ENCODE results near the gene RUNX1. TPM values are rescaled to one million over a fixed set of nuclear protein-coding genes. Genes with fewer than 3 reads are reported as not detected.
A peak's percentile ranks its signal among the peaks of the same experiment; 100 is the strongest.

Gene RUNX1
- total RNA-seq, 1 donor from 2014 or later = 100 TPM

DNA sequence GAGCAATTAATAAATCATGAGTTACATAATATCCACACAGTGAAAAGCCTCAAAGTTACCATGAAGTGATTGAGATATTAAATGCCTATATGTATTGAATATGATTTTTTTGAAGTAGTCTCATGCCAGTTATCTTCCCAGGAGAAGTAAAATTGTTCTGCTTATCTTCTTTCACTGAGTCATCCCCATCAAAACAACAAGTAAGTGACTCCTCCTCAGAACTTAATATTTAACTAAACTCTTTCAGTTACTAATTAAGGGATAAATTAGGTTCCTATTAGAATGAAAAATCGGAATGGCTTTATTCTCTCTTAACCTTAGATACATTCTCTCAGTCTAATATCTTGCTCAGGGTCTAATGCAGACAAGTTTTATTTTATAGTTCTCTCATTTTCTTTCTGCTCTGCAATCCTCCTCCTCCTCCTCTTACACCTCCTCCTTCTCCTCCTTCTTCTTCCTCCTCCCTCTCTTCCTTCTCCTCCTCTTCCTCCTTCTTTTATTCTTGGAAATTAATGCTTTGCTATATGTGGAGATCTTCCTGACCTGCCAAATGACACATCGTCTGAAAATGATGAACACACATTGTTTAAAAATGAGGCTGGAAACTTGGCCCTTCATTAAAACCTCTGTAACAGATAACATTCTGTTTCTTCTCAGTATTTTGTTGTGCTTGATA, 110.9 kb downstream of the RUNX1 start:
- peak overlapping the region; percentile 35 for H3K27ac Mint-ChIP-seq
- intact Hi-C loops (cut with micrococcal nuclease) = no loop called here
- H3K36me3 Mint-ChIP-seq (ENCODE audit: low read depth) = peaks cover 7% of the 10 kb centered on the region
- H3K4me3 Mint-ChIP-seq = no peak overlapping the region
- DNase-seq = no peak
- H3K4me1 Mint-ChIP-seq = peaks cover 80% of the 10 kb centered on the region
- H3K9me3 Mint-ChIP-seq = no peaks in the 10 kb centered on the region
- H3K27me3 Mint-ChIP-seq = no peaks in the 10 kb centered on the region

DNA sequence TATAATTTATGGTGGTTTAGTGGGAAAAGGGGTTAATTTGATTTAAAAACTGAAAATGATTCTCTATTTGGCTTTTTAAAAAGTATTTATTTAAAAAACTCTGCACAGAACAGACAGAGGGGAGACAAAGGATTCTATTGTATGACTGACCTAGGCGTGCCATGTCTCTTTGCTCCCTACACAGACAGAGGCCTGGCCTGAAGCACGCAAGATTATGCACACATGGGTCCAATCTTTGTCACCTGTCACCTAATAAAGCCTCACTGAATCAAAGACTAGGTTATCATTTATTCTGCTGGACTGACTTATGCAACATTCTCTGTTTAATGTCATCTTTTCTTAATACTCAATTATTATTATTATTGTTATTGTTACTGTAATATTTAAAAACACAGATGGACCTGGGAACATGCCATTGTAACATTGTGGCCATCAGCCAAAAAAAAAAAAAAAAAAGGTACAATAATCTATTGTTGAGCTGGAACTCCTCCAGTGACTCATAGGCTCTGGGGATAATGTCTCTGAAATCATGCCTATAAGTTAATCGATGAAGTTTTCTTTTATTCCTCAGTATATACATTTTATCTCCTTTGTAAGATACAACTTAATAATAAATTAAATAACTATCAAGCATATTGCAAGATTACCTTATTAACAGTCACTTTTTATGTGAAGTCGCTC, 112.1 kb downstream of the RUNX1 start:
- Mint-ChIP-seq H3K36me3 (ENCODE audit: low read depth) (peaks cover 7% of the 10 kb centered on the region), H3K9me3 (no peaks in the 10 kb centered on the region), H3K4me3 (peak overlapping the region; percentile 70), H3K27me3 (no peaks in the 10 kb centered on the region), H3K27ac (peak overlapping the region; percentile 57), H3K4me1 (peaks cover 79% of the 10 kb centered on the region)
- DNase-seq = no peak
- intact Hi-C loops (cut with micrococcal nuclease) = no loop called here

DNA sequence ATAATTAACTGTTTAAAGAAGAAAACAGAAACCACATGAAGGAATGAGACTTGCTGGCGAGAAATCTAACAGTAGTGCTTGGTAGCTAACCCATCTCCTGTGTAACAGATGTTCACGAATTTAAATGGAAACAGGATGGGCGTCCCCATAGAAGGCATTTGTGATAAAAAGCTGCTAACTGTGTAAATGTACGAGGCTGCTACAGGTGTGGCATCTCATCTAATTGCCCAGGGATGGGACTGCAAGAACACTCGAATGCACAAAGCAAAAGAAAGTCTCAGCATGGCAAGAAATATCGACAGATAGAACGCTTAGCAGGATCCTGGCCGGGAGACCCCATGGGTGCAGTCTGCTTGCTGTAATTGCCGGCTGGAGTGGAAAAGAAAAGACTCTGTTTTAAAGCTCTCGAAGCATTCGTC, 112.7 kb downstream of the RUNX1 start:
- H3K4me3 Mint-ChIP-seq = peak overlapping the region; percentile 70
- H3K4me1 Mint-ChIP-seq = peaks cover 81% of the 10 kb centered on the region
- peaks cover 10% of the 10 kb centered on the region for H3K36me3 Mint-ChIP-seq (ENCODE audit: low read depth)
- H3K27me3 Mint-ChIP-seq = no peaks in the 10 kb centered on the region
- H3K27ac Mint-ChIP-seq = peak overlapping the region; percentile 85
- DNase-seq = peak; percentile 72
- peaks cover 3% of the 10 kb centered on the region for H3K9me3 Mint-ChIP-seq
- intact Hi-C loops (cut with micrococcal nuclease) = no loop called here

DNA sequence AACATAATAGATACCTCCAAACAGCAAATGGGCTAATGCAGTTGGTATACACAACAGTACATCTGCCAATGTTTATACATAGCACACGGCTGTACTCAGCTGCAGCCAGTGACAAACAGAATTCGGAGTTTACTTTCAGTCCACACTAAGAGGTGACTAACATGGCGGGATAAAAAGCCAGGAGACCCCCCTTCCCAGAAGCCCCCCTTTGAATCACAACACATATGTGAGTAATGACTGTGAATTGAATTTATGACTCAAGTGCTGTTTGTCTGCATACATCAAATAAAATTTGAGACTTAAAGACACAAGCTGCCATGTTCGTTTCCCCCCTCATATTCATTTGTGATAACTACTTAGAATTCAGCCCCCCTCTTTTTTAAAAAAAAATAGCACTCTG, 113.2 kb downstream of the RUNX1 start:
- Mint-ChIP-seq H3K27ac (peak overlapping the region; percentile 85), H3K27me3 (no peaks in the 10 kb centered on the region)
- no peak for DNase-seq

DNA sequence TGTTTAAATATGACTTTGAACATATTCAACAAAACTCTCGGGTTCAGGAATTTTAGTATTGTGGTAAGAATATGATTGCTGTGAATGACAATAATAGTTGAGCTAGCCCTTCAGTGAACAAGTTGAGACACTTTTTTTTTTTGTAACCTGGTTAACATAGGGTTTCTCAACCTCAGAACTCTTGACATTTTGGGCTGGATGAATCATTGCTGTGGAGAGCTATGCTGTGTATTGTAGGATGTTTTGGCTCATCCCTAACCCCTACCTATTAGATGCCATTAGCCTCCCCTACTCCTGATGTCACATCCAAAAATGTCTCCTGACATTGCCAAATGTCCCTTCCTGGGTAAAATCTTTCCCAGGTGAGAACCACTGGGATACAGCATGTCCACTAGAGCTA, 113.7 kb downstream of the RUNX1 start:
- Mint-ChIP-seq H3K9me3 (peaks cover 3% of the 10 kb centered on the region), H3K36me3 (ENCODE audit: low read depth) (peaks cover 5% of the 10 kb centered on the region), H3K27me3 (no peaks in the 10 kb centered on the region), H3K4me1 (peaks cover 78% of the 10 kb centered on the region), H3K27ac (peak overlapping the region; percentile 85), H3K4me3 (peak overlapping the region; percentile 70)
- no peak for DNase-seq
- intact Hi-C loops (cut with micrococcal nuclease) = loop anchor here (1.0 to 2.0 kb wide), 3 partner anchors 8 to 51 kb away; no protein-coding TSS in a partner anchor

More for the DNA sequence above, 113.2 kb downstream of the RUNX1 start:
- H3K4me1 Mint-ChIP-seq = peaks cover 78% of the 10 kb centered on the region
- peaks cover 3% of the 10 kb centered on the region for H3K9me3 Mint-ChIP-seq
- peaks cover 8% of the 10 kb centered on the region for H3K36me3 Mint-ChIP-seq (ENCODE audit: low read depth)
- intact Hi-C loops (cut with micrococcal nuclease) = loop anchor here (1.0 to 2.0 kb wide), 3 partner anchors 7 to 51 kb away; no protein-coding TSS in a partner anchor
- H3K4me3 Mint-ChIP-seq = peak overlapping the region; percentile 70

DNA sequence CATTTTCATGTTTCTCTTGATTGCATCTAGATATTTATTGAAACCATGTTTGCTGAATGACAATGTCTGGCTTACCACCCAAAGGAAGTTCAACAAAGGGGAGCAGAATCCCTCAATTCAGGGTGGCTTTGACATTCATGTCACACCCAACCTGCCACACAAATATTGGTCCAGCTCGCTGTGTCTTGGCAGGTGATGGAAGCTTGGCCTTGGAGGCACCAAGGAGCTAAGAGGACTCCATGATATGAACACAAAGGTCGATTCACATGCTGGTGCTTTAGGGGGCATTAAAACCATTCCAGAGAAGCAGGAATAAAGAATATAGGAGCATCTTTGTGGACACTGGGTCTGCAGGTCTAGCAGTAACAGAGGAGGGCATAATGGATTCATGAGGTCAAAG, 114.8 kb downstream of the RUNX1 start:
- Mint-ChIP-seq H3K27me3 (no peaks in the 10 kb centered on the region), H3K4me1 (peaks cover 70% of the 10 kb centered on the region), H3K4me3 (peak overlapping the region; percentile 78), H3K27ac (peak overlapping the region; percentile 85), H3K36me3 (ENCODE audit: low read depth) (peaks cover 5% of the 10 kb centered on the region), H3K9me3 (peaks cover 3% of the 10 kb centered on the region)
- intact Hi-C loops (cut with micrococcal nuclease) = loop anchor here (2.0 to 5.0 kb wide), 3 partner anchors 33 to 52 kb away; no protein-coding TSS in a partner anchor
- DNase-seq = peak; percentile 67

DNA sequence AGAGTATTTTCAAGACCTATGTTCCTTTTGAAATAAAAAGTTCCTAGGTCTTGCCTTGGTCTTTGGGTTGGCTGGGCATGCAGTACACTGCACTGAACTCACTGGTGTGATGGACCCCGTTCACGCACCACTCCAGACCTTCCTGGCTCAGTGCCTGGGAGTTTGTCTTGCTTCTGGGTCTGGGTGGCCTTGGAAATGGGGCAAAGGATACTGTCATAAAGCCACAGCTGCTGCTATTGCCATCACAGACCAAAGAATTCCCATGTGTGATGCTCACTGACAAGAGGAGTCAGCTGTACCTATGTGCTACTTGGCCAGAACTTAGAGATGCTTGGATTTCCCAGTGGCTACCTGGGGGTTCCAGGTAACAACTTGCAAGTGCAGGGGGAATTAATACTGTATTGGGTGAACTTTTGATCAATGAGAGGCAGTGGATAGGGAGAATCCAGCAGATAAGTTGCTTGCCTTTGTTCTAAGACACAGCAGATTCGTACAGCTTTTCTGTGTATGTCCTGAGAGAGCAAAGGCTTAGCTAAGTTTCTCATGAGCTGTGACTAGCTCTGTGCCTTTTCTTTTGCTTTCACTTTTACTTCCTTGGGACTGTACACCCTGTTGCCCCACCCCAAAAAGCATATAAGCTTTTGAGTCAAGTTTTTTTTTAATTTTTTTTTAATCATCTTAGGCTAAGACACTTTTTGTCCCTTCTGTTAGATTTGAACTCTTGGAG, 115.3 kb downstream of the RUNX1 start:
- H3K4me3 Mint-ChIP-seq = peak overlapping the region; percentile 78
- H3K4me1 Mint-ChIP-seq = peaks cover 72% of the 10 kb centered on the region
- peak overlapping the region; percentile 85 for H3K27ac Mint-ChIP-seq
- H3K36me3 Mint-ChIP-seq (ENCODE audit: low read depth) = peaks cover 10% of the 10 kb centered on the region
- intact Hi-C loops (cut with micrococcal nuclease) = loop anchor here (2.0 to 5.0 kb wide), 3 partner anchors 34 to 53 kb away; no protein-coding TSS in a partner anchor
- no peaks in the 10 kb centered on the region for H3K27me3 Mint-ChIP-seq
- DNase-seq = peak; percentile 83
- peaks cover 3% of the 10 kb centered on the region for H3K9me3 Mint-ChIP-seq

DNA sequence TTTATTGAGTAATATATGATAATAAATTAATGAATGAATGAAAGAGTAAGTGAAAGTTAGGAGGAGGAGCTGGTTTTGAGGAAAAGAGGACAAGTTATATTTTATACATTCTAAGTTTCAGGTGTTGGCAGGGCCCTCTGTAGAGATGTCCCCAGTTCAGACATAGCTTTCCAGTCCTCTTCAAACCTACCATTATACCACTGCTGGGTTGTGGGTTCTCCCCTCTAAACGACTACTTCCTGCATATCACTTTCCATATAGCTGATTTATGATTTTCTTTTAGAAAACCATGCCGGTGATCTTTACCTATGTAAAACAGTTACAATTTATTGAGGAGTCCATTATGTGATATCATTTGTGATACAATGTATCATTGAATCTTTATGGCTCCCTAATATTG, 116.9 kb downstream of the RUNX1 start:
- peaks cover 15% of the 10 kb centered on the region for H3K36me3 Mint-ChIP-seq (ENCODE audit: low read depth)
- peaks cover 3% of the 10 kb centered on the region for H3K9me3 Mint-ChIP-seq
- no peaks in the 10 kb centered on the region for H3K27me3 Mint-ChIP-seq
- no peak for DNase-seq
- intact Hi-C loops (cut with micrococcal nuclease) = loop anchor here (5.0 kb wide), 1 partner anchor 35 kb away; no protein-coding TSS in a partner anchor
- H3K4me3 Mint-ChIP-seq = peak overlapping the region; percentile 1
- peaks cover 61% of the 10 kb centered on the region for H3K4me1 Mint-ChIP-seq
- H3K27ac Mint-ChIP-seq = no peak overlapping the region

DNA sequence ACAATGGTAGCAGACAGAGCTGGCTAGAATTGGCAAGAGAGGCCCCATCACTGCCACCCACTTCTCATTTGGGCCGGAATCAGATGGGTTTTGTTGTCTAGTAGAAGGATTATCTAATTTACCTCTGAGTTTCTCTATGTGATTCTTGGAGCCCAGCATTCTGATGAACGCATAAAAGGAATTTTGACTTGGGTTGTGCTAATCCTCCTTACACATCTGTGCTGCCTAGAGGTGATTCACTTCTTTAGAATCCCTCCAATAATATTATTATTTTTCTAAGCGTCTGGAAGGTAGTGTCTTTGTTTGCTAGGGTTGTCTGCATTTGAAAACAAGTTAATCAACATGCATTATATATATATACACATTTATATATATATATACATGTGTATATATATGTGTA, 118.1 kb downstream of the RUNX1 start:
- intact Hi-C loops (cut with micrococcal nuclease) = loop anchor here (5.0 kb wide), 1 partner anchor 36 kb away; no protein-coding TSS in a partner anchor
- H3K4me1 Mint-ChIP-seq = peaks cover 57% of the 10 kb centered on the region
- no peak for DNase-seq
- H3K27me3 Mint-ChIP-seq = no peaks in the 10 kb centered on the region
- H3K4me3 Mint-ChIP-seq = no peak overlapping the region
- no peak overlapping the region for H3K27ac Mint-ChIP-seq
- H3K9me3 Mint-ChIP-seq = peaks cover 3% of the 10 kb centered on the region
- peaks cover 21% of the 10 kb centered on the region for H3K36me3 Mint-ChIP-seq (ENCODE audit: low read depth)

DNA sequence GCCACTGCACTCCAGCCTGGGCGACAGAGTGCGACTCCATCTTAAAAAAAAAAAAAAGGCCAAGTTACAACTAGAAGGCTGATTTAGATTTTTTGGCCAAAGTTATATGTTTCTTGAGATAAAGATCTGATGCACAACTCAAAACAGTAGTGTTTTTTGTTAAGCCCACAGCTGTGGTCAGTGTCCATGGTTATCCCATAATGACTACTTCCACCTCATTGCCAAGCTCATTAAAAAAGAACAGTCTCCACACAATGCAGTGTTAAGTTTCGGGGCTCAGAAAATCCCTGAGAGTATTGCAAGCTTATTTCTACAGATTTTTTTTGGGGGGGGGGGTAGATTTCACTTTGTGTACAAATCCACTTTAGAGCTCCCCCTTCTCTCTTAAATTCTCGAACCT, 120.5 kb downstream of the RUNX1 start:
- DNase-seq = no peak
- H3K4me1 Mint-ChIP-seq = peaks cover 46% of the 10 kb centered on the region
- no peaks in the 10 kb centered on the region for H3K27me3 Mint-ChIP-seq
- H3K27ac Mint-ChIP-seq = no peak overlapping the region
- H3K9me3 Mint-ChIP-seq = peaks cover 19% of the 10 kb centered on the region
- H3K4me3 Mint-ChIP-seq = no peak overlapping the region
- peaks cover 36% of the 10 kb centered on the region for H3K36me3 Mint-ChIP-seq (ENCODE audit: low read depth)
- intact Hi-C loops (cut with micrococcal nuclease) = no loop called here

DNA sequence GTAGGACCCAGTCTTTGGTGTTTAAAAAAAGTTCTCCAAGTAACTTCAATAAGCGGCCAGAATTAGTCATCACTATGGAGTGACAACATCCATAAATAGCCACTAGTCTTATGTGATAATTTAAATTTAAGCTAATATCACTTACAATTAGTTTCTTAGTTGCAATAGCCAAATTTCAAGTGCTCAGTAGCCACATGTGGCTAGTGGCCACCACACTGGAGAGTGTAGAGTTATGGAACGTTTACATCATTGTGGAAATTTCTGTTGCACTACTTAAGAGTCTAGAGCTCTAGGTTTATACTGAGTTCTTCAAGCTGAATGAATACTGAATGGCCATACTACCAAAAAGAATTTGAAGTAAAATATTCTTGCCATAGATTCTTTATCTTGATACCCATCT, 121.1 kb downstream of the RUNX1 start:
- H3K36me3 Mint-ChIP-seq (ENCODE audit: low read depth) = peaks cover 38% of the 10 kb centered on the region
- H3K4me3 Mint-ChIP-seq = no peak overlapping the region
- DNase-seq = no peak
- peaks cover 41% of the 10 kb centered on the region for H3K4me1 Mint-ChIP-seq
- H3K27me3 Mint-ChIP-seq = no peaks in the 10 kb centered on the region
- H3K27ac Mint-ChIP-seq = no peak overlapping the region
- peaks cover 21% of the 10 kb centered on the region for H3K9me3 Mint-ChIP-seq
- intact Hi-C loops (cut with micrococcal nuclease) = no loop called here

DNA sequence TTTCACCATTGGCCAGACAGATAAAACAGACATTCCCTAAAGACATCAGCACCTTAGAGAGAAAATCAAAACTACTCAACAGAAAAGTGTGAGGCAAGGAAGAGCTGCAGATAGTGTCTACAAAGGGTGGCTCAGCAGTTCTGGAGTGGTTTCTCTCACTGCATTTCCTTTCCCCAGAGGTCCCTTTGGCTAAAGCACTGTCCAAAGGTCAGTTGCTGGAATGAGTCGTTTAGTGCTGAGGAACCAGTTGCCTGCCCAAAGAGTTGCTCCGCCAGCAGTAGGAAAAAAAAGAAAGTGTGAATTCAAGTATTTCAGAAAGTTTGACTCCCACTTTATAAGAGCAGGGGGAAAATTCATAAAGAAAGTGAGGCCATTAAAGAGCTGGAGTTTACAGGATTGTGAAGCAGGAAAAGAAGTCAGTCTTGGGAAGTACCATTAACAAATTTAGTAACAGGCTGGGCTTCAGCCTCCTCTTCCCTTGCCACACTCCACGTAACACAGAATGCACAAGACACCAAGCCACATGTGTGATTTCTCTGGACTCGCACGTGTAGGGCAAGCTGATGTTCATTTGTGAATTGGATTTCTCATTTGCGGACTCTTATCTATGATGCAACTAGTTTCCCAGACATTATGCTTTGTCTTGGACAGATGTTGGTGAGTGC, 122.2 kb downstream of the RUNX1 start:
- H3K9me3 Mint-ChIP-seq = peaks cover 21% of the 10 kb centered on the region
- H3K27me3 Mint-ChIP-seq = no peaks in the 10 kb centered on the region
- intact Hi-C loops (cut with micrococcal nuclease) = no loop called here
- no peak overlapping the region for H3K4me3 Mint-ChIP-seq
- peaks cover 33% of the 10 kb centered on the region for H3K4me1 Mint-ChIP-seq
- no peak for DNase-seq
- H3K27ac Mint-ChIP-seq = no peak overlapping the region
- peaks cover 41% of the 10 kb centered on the region for H3K36me3 Mint-ChIP-seq (ENCODE audit: low read depth)

DNA sequence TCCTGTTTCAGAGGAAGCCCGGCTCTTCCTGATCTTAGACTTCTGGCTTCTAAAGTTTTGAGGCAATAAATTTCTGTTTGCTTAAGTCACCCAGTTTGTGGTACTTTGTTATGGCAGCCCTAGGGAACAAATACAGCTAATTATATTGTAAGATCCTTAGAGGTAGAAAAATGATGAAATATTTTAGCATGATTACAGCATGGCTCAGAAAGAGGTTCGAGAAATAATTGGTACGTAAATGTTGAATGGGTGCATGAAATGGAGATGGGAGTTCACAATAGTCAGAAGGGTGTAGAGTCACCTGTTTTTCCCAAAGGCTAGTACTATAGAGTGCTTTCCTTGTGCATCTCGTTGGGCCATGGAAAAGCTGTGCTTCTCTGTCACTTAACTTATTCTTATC, 123.5 kb downstream of the RUNX1 start:
- Mint-ChIP-seq H3K36me3 (ENCODE audit: low read depth) (peaks cover 40% of the 10 kb centered on the region), H3K4me3 (no peak overlapping the region), H3K27ac (no peak overlapping the region), H3K4me1 (peaks cover 30% of the 10 kb centered on the region), H3K9me3 (peaks cover 21% of the 10 kb centered on the region), H3K27me3 (no peaks in the 10 kb centered on the region)
- no peak for DNase-seq
- intact Hi-C loops (cut with micrococcal nuclease) = no loop called here

Data from activated CD4-positive, alpha-beta T cell treated with anti-CD3 and anti-CD28 coated beads, Interleukin-2, amount 10 ng/mL, durations not matched to agents 24 days and 14 days (primary cell).